Fibroblast of villous mesenchyme (primary cell): Measurements from ENCODE around the gene PHF21B. TPM values are rescaled to one million over a fixed set of nuclear protein-coding genes. Genes with fewer than 3 reads are reported as not detected.

Source experiments
- DNase-seq: peaks from one replicate; pipeline ENCODE4 v3.0.0-alpha.2; 2010; ENCODE audit warnings: low read depth
- H3K4me3 ChIP-seq: 2 replicates; pipeline ENCODE4 v1.5.1; 2011; ENCODE audit warnings: low read depth, mild to moderate bottlenecking, low read length
- CTCF ChIP-seq: IDR thresholded peaks from 2 replicates; pipeline ENCODE4 v1.5.1; 2012; ENCODE audit warnings: low read depth, mild to moderate bottlenecking, low read length; ENCODE audit not compliant: insufficient read depth
- total RNA-seq: library from RNA; depleted of rRNA; stranded (reverse); fragments of >200 nt; gene quantifications from 2 replicates; pipeline ENCODE4 v1.2.3, GENCODE V29; 2012

The PHF21B gene
- total RNA-seq, 1 donor = not detected

- no peak for TF ChIP-seq CTCF
- peak; percentile 19 for DNase-seq
- no peak overlapping the region for H3K4me3 ChIP-seq
These were observed 108.5 kb downstream of the PHF21B start for GRCh38 chr22:44901301-44901700.

- H3K4me3 ChIP-seq = no peak overlapping the region
- no peak for DNase-seq
- no peak for TF ChIP-seq CTCF
These were observed 111.6 kb downstream of the PHF21B start for GRCh38 chr22:44898236-44898635.

- no peak for DNase-seq
- H3K4me3 ChIP-seq = no peak overlapping the region
- no peak for TF ChIP-seq CTCF
These were observed 114.3 kb downstream of the PHF21B start for GRCh38 chr22:44895296-44896055.

- no peak for TF ChIP-seq CTCF
- no peak overlapping the region for H3K4me3 ChIP-seq
- DNase-seq = no peak
These were observed 115.0 kb downstream of the PHF21B start for GRCh38 chr22:44894782-44895181.

- H3K4me3 ChIP-seq = no peak overlapping the region
- no peak for DNase-seq
- TF ChIP-seq CTCF = no peak
These were observed 115.5 kb downstream of the PHF21B start for GRCh38 chr22:44894321-44894720.

- DNase-seq = no peak
- no peak overlapping the region for H3K4me3 ChIP-seq
- no peak for TF ChIP-seq CTCF
These were observed 116.1 kb downstream of the PHF21B start for GRCh38 chr22:44893731-44894080.
